GM18498 (cell line): ENCODE measurements around the gene DTX3.

Experiments
- ATAC-seq: cut with Tn5 transposase; IDR thresholded peaks from one replicate; pipeline ENCODE4 v1.9.1; 2021; ENCODE audit warnings: mild to moderate bottlenecking, moderate library complexity; ENCODE audit not compliant: unreplicated experiment

The DTX3 gene

DNA sequence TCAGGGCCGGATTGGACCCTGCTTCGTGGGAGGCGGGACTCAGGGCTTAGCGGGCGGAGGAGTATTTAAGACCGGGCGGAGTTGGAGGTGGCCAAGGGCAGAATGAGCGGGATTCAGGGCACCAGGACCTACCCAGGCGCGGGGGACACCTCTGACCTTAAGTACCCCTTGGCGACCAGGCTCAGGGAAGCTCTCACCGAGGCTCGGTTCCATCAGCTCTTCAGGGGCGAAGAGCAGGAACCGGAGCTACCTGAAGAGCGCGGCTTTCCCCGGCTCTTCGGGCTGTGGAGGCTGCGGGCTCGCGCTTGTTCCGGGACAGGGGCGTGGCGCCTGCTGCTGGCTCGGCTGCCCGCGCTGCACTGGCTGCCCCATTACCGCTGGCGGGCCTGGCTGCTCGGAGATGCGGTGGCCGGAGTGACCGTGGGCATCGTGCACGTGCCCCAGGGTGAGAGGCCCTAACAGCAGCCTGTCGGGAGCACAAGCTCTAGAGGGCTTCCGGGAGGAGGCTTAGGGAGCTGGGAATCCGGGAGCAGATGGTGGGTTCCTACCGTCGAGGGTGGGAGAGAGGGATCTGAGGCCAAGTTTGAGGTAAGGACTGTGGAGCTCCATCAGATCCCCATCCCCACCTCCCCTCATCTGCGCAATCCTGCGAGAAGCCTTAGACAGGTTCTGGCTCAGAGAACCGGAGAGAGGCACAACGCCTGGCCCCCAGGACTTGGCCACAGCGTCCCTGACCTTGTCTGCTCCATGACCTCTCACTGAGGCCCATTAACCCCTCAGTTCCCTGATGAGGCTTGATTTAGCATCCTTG lies 15.0 kb downstream of the DTX3 start:
- no peak for ATAC-seq

DNA sequence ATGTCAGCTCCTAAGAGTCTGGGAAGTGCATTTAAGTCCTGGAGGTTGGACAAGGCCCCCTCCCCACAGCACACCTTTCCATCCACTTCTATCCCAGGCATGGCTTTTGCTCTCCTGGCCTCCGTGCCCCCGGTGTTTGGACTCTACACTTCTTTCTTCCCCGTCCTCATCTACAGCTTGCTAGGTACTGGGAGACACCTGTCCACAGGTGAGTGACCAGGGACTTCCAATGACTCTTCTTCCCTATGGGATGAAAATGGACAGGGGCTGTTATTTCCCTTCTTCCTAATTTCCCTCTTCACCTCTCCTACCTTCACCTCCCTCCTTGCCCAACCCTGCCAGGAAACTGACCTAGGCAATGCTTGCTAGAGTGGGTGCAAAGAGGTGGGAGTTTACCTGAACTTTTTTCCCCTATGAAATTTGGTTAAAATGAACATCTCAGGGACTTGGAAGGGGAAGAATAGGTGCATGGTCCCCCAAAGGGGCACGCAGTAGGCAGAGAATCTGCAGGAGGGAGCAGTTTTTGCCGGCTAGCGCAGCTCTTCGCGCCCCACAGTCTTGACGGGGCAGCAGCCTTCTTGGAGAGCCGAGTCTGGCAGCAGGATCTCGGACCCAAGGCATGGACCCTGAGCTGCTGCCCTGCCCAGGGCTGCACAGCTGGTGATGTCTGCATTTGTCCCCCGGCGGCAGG lies 15.8 kb downstream of the DTX3 start:
- no peak for ATAC-seq

GRCh38 chr12:57620936-57621496 lies 16.4 kb downstream of the DTX3 start:
- no peak for ATAC-seq

DNA sequence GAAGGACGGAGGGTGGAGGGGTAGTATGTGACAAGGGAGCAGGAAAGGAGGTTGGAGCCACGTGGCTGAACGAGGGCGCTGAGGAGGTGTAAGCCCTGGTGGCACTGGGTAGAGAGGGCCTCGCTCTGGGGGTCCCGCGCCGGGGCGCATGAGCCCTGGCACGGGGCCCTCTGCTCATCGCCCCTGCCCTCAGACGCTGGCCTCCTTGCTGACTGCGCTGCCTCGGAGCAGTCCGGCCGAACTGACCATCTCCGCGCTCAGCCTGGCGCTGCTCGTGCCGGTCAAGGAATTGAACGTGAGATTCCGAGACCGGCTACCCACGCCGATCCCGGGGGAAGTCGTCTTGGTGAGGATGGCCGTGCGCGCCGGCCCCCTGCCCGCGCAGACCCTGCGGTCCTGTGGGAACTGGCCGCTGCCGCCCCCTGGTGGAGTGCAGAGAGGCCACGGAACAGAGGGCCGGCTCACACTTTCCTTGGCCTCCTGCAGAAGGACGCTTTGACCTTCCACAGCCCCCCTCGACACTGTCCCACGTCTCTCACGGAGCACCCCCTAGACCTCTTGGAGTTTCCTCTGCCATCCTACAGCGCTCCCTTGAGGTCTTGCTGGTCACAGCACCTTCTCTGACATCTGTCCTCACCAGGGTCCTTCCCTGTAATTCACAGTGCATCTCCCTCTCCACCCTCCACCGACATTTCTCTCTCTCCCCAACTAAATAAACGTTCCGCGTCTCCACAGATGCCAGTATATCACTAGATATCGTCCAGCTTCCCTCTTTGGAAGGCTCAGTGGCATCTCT lies 17.1 kb downstream of the DTX3 start:
- ATAC-seq = no peak

DNA sequence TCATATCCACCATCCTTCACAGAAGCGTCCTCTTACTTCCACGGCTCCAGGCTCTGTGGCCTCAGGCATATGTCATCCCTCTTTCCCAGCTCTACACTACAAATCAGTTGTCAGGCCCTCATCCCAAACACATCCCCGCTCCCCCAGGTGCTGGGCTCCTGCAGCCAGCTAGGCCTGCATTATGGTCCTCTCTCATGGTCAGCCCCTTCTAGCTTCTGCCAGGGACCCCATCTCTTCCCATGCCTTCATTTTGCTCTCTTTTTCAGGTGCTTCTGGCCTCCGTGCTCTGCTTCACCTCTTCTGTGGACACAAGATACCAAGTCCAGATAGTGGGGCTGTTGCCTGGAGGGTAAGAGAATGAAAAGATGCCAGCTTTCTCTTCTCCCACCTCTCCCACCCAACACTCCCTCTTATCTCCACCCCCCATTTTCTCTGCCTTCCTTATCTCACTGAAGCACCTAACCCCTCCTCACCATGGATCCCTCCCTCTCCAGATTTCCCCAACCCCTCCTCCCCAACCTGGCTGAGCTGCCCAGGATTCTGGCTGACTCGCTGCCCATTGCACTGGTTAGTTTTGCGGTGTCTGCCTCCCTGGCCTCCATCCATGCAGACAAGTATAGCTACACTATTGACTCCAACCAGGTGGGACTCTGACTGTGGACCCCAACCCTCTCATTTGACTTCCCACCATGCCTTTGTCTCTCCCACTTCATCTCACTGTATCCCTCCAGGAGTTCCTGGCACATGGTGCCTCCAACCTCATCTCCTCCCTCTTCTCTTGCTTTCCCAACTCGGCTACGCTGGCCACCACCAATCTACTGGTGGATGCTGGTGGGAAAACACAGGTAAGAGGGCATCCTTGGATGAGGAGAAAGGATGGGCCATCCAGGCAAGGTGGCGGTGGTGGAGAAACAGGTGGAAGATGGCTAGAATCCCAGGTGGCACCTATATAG lies 17.9 kb downstream of the DTX3 start:
- no peak for ATAC-seq

DNA sequence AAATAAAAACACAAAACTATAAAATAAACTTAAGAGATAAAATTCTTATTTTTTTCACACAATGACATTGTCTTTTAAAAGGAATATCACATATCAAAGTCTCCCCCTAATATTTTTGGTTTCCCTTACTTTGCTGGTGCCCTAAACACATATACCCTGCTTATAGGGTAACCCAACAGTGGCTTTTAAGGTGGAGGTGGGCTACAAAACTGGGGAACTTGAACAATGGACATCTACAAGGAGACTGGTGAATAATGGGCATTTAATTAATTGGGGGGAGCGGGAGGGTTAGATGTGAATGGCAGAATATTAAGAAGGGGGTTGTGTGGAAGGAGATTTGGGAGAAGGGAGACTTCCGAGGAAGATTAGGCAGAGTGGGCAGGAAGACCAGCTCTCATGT lies 18.8 kb downstream of the DTX3 start:
- ATAC-seq = no peak

DNA sequence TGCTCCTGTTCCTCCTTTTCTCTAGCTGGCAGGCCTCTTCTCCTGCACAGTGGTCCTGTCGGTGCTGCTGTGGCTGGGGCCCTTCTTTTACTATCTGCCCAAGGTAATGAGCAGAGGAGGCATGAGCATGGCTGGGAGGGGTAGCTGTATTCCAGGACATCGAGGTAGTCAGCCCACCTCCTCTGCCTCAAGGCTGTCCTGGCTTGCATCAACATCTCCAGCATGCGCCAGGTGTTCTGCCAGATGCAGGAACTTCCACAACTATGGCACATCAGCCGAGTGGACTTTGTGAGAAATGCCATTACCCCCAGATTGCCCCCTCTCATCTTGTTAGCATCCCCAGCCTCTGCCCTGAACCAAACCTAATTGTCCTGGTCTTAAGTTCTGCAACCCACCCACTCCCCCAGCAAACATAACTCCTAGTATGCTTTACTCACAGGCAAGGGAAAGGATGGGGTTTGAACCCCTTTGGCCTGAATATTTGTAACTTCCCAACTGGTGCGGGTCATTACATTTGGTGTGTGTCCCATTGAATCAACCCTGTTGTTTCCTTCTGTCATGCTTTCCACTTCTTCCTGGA lies 19.3 kb downstream of the DTX3 start:
- no peak for ATAC-seq

DNA sequence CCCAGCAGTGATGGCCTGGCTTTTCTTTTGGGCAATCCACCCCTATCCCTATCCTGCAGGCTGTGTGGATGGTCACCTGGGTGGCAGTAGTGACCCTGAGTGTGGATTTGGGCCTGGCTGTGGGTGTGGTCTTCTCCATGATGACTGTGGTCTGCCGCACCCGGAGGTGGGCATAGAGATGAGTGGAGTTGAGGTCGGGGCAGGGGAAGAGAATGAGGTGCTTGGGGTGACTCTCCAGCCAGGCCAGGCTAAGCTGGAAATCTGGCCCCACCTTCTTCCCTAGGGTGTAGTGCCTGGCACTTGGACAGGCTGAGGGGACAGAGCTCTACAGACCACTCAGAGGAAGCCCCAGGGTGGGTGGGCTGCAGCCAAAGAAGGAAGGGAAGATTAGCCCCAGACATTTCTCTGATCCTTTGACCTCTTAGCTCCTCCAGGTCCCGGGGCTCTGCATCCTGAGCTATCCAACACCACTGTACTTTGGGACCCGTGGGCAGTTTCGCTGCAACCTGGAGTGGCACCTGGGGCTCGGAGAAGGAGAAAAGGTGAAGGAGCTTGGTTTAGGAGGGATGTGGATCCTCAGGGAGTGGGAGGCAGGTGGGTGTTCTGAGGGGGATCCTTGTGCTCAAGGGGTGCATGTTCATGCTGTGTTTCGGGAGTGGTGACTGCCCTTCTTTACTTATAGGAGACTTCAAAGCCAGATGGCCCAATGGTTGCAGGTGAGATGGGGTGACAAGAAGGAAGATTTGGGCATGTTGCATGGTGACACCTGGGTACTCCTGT lies 20.0 kb downstream of the DTX3 start:
- no peak for ATAC-seq

DNA sequence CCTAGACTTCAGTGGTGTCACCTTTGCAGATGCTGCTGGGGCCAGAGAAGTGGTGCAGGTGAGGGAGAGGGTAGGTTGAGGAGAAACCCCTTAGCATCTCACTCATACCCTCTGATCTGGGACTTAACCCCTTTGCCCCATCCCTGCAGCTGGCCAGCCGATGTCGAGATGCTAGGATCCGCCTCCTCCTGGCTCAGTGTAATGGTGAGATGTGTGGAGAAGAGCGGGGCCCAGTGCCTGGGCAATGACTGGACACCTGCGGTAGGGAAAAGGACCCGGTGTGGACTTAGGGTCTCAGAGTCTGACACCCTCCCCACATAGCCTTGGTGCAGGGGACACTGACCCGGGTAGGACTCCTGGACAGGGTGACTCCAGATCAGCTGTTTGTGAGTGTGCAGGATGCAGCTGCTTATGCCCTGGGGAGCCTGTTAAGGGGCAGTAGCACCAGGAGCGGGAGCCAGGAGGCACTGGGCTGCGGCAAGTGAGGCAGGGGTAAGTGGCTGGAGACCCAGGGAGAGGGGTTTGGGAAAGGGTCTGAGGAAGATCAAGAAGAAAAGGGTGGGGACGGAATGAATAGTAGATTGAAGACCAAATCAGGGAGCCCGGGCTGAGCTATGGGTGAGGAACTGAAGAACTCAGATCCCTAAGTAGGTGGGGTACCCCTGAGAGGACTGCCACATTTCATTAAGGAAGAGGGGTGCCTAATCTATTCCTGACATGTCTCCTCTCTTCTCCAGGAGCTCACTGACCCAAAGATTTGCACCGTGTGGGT lies 20.8 kb downstream of the DTX3 start:
- no peak for ATAC-seq

GRCh38 chr12:57626111-57626920 lies 21.7 kb downstream of the DTX3 start:
- no peak for ATAC-seq

- ATAC-seq = no peak
These were observed 22.4 kb downstream of the DTX3 start for GRCh38 chr12:57626921-57627445.

DNA sequence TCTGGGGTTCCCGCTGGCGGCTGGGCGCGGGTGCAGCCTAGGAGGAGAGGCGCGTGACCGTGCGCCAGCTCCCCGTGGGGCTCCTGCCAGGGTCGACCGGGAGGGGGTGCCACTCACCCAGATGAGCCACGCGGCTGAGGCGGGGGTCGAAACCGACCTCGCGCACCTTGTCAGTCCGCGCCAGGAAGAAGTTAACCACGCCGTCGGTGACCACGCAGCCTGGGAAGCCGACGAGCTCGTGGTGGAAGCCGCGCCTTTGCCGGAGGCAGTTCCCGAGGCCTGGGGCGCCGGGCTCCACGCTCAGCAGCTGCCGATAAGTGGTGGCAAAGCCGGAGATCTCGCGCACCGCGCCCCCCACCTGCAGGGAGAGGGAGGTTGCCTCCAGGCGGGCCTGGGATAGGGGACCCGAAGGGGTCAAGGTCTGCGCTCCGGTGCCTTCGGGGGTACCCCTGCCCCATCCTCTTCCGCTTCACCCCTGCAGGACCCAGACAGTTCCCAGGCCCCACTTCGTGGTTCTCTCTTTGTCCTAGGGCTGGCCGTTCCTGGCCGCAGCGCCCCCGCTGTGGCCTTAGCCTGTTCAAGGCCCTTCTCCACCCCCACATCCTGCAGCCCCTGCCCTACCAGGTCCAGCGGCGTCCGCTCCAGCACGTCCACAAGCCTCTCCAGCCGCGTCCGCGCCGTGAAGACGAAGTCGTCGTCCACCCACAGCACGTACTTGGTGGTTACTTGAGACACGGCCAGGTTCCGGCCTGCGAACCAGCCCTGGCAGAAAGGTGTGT lies 23.1 kb downstream of the DTX3 start:
- no peak for ATAC-seq

DNA sequence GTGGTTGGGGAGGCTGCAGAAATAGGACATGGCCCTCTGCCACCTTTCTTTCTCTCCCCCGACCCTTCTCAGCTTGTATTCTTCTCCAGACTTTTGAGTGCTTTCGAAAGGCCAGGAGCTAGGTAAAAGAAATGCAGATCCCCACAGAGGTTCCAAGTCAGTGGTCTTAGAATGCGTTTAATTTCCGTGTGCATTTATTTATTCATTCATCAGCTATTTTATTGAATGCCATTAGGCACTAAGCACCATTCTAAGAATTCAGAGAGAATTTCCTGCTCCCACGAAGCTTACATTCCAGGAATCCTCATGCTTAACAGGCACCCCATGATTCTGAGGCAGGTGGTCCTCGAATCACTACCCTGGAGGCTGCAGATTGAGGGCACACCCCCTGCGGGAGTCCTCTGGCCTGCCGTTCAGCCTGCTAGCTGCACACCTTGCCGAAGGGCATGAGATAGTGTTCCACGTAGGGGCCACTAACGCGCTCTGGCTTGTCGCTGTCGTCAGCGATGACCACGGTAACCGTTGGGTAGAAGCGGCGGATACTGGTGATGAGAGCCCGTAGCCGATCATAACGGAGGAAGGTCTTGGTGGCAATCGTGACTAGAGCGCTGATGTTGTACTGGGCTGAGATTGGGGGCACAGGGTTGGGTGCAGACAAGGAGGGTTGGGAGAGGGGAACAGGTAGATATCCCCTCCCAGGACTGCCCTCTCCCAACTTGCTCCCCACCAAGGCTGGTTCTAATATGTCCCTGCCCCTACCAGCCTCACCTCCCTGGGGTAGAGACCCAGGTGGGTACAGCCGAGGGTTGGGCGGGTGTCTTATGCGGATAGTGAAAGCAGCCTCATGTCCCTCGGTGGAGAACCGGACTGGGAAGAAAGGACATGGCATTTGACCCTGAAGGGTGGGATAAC lies 23.9 kb downstream of the DTX3 start:
- no peak for ATAC-seq

DNA sequence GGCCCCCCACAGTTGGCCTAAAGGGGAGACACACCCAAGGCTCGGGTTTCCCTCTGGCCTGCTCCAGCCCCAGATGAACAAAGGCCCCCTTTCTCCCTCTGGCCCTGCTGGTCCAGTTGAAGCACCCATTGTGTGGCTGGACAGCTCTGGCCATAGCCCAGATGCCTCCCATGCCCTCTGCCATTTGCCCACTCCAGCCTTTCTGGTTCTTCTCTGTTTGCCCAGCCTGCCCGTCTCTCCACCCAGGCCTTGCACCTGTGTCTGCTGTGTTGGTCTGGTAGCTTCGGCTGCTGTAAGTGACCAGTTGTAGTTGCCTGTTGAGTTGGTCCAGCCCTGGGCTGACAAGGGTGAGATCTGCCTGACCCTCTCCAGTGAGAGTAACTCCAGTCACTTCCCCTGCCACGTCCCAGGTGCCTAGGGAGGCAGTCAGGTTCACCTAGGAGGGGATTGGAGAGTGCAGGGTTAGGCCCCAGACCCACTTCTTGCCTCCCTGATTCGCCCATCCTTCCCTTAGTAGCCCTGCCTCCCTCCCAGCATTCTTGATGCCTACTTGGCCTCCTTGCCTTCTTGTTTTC lies 25.4 kb downstream of the DTX3 start:
- no peak for ATAC-seq

DNA sequence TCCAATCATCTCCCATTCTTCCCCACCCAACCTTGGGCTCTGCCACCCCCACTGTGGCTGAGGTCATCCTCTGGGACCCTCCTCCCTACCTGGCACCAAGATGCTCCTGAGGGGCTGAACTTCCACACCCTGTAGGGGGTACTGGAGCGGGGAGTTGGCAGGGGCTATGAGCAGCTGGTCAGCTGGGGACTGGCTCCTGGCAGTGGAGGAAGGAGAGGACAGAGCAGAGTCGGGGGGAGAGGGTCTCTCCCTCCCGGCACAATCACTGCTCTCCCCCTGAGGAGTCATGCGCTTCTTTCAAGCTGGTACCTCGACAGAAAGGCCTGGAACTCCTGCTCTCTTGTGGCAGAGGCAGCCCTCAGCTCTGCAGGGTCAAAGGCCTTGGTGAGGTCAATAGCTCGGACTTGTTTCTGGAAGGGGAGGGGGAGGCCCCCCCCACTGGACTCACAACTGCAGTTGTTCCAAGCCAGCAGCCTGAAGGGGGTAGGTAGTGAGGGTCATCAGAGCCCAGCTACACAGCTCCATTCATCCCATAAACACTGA lies 26.3 kb downstream of the DTX3 start:
- no peak for ATAC-seq
